ENCODE measurements around the gene USP48. TPM values are rescaled to one million over a fixed set of nuclear protein-coding genes. Genes with fewer than 3 reads are reported as not detected.
"Not testable (repeated sequence)": the region's sequence is repeated elsewhere in the genome, so short reads cannot be mapped to it uniquely, and the experiment has no call there.

USP48 gene
- total RNA-seq, 3 donors from 2014 or later = 39.1 to 70.6 (median 52.2) TPM

DNA sequence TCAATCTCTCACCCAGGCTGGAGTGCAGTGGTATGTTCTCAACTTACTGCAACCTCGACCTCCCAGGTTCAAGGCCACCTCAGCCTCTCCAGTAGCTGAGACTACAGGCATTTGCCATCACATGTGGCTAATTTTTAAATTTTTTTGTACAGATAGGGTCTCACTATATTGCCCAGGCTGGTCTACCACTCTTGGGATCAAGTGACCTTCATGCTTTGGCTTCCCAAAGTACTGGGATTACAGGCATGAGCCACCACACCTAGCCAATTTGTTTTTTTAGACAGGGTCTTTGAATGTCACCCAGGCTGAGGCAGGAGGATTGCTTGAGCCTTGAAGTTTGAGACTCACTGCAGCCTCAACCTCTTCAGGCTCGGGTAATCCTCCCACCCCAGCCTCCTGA, 10.2 kb upstream of the USP48 start:
- intact Hi-C loops (cut with DNase I, micrococcal nuclease) = no loop called here
- no peak for DNase-seq
- Histone ChIP-seq H3K4me3 (no peak overlapping the region), H3K4me1 (ENCODE audit: low read depth) (no peaks in the 10 kb centered on the region), H3K9me3 (no peaks in the 10 kb centered on the region), H3K36me3 (ENCODE audit: low read depth) (no peaks in the 10 kb centered on the region)
- ATAC-seq = no peak
- TF ChIP-seq, protein P1, sequence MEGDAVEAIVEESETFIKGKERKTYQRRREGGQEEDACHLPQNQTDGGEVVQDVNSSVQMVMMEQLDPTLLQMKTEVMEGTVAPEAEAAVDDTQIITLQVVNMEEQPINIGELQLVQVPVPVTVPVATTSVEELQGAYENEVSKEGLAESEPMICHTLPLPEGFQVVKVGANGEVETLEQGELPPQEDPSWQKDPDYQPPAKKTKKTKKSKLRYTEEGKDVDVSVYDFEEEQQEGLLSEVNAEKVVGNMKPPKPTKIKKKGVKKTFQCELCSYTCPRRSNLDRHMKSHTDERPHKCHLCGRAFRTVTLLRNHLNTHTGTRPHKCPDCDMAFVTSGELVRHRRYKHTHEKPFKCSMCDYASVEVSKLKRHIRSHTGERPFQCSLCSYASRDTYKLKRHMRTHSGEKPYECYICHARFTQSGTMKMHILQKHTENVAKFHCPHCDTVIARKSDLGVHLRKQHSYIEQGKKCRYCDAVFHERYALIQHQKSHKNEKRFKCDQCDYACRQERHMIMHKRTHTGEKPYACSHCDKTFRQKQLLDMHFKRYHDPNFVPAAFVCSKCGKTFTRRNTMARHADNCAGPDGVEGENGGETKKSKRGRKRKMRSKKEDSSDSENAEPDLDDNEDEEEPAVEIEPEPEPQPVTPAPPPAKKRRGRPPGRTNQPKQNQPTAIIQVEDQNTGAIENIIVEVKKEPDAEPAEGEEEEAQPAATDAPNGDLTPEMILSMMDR (IDR thresholded peaks at IDR 0.05) = no peak

DNA sequence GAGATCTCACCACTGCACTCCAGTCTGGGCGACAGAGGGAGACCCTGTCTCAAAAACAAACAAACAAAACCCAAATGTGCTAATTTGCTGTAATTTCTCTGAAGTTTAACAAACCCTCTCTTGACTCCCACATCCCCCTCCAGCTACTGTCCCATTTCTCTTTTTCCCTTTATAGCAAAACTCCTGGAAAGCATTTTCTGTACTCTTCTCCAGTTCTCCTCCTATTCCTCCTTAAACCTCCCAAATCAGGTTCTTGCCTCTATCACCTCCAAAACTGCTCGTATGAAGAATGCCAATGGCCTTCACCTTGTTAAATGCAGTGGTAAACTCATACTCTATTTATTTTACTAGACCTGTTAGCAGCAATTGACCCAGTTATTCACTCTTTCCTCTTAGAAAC, 3.7 kb upstream of the USP48 start:
- no peak for DNase-seq
- intact Hi-C loops (cut with DNase I, micrococcal nuclease) = no loop called here
- no peak overlapping the region for H3K4me3 ChIP-seq
- no peak for ATAC-seq
- no peaks in the 10 kb centered on the region for H3K4me1 ChIP-seq (ENCODE audit: low read depth)
- H3K36me3 ChIP-seq (ENCODE audit: low read depth) = no peaks in the 10 kb centered on the region
- no peaks in the 10 kb centered on the region for H3K9me3 ChIP-seq
- TF ChIP-seq, protein P1 (IDR thresholded peaks at IDR 0.05) = no peak

DNA sequence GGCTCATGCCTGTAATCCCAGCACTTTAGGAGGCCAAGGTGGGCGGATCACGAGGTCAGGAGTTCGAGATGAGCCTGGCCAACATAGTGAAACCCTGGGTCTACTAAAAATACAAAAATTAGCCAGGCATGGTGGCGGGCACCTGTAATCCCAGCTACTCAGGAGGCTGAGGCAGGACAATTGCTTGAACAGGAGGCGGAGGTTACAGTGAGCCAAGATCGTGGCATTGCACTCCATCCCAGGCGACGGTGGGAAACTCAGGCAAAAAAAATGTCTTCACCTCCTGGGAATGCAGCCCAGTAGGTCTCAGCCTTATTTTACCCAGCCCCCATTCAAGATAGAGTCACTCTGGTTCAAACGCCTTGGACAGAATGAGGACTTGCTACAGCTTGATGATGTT, 2.8 kb upstream of the USP48 start:
- H3K9me3 ChIP-seq; DNase-seq; intact Hi-C loops (cut with DNase I, micrococcal nuclease); H3K4me1 ChIP-seq (ENCODE audit: low read depth); H3K4me3 ChIP-seq; ATAC-seq; H3K36me3 ChIP-seq (ENCODE audit: low read depth): not testable (repeated sequence)

DNA sequence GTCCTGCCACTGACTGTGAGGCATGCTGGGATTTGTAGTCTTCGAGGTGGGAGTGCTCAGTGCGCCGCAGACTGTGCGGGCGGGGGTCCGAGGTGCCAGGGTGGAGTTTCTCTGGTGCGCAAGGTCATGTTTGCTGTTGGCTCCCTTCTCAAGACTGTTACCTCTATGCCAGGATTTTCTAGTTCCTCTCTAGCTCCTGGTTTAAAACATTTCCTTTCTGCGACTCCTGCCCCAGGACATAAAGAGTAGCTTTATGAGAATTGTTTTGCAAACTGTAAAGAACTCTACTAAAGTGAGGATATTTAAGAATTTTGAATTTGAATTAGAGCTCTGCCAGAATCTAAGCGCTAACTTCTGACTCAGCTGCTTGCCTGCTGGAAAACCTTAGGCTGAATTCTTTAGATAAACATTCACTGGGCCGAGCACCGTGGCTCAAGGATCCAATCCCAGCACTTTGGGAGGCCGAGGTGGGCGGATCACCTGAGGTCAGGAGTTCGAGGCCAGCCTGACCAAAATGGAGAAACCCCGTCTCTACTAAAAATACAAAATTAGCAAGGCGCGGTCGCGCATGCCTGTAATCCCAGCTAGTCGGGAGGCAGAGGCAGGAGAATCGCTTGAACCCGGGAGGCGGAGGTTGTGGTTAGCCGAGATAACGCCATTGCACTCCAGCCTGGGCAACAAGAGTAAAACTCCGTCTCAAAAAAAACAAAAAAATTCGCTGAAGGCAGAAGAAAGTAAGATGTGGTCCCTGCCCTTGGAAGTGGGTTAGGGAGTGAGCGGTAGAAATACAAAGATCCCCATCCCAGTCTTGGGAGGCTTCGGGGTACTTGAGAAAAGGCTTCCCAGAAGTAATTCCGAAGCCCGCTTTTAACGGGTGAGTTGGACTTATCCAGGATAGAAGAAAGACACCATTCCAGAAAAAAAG, 992 bp upstream of the USP48 start:
- intact Hi-C loops (cut with DNase I, micrococcal nuclease) = no loop called here
- Histone ChIP-seq H3K4me1 (ENCODE audit: low read depth) (peaks cover 13% of the 10 kb centered on the region), H3K4me3 (peak overlapping the region; percentile 90), H3K36me3 (ENCODE audit: low read depth) (no peaks in the 10 kb centered on the region), H3K9me3 (no peaks in the 10 kb centered on the region)
- ATAC-seq (no peak), DNase-seq (peak in 2 of 3 donors; percentile 32 to 56)
- TF ChIP-seq, protein P1 (IDR thresholded peaks at IDR 0.05) = no peak

DNA sequence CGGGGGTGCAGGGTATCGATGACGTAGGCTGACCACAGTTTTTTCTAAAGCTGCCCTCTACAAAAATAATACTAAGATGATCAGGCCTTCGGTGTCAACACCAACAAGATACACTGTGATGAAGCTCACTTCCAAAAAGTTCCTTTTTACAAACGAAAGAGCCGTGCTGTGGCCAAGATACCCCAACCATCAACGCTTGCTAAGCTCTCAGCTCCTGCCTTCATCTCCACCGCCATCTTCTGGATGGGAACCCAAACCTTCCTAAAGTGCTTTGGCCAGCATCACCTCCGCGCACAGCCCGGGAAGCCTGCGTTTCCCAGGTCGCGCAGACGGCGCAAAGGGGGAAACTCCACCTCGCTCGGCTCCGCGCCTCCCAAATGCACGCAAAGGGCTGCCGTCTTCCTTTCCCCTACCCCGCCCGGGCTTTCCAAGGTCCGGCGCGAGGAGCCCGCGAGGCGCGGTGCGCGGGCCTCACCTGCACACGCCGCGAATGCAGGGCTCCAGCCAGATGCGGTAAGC, 541 bp downstream of the USP48 start:
- Histone ChIP-seq H3K4me1 (ENCODE audit: low read depth) (peaks cover 13% of the 10 kb centered on the region), H3K36me3 (ENCODE audit: low read depth) (no peaks in the 10 kb centered on the region), H3K9me3 (no peaks in the 10 kb centered on the region), H3K4me3 (peak overlapping the region; percentile 90)
- peak; percentile 48 for ATAC-seq
- intact Hi-C loops (cut with DNase I, micrococcal nuclease) = no loop called here
- TF ChIP-seq, protein P1 (IDR thresholded peaks at IDR 0.05) = no peak
- DNase-seq = peak in 1 of 3 donors; percentile 65

DNA sequence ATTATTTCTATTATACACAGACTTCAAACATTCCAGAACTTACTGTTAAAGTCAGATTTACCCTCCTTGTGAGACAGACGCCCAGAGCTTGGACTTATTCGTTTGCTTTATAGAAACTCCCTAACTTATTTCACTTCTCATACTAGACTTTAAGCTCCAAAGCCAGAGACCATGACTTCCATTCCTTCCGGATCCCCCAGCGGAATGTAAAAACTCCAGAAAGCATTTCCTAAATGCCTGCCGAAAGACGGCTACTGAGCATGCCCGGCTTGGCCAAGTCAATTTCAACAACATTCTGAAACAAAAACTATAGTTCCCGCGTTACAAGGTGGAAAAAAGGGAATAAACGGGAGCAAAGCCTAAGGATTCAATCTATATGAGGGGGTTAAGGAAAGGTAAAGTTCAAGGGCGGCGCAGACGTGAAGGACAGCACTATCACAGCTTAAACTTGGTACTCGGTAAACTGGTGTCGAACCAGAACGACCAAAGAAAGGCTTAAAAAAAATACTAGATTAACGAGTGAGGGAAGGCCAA, 1.1 kb downstream of the USP48 start:
- DNase-seq = peak in 1 of 3 donors; percentile 38
- TF ChIP-seq, protein P1 (IDR thresholded peaks at IDR 0.05) = no peak
- Histone ChIP-seq H3K36me3 (ENCODE audit: low read depth) (no peaks in the 10 kb centered on the region), H3K9me3 (no peaks in the 10 kb centered on the region), H3K4me3 (peak overlapping the region; percentile 90), H3K4me1 (ENCODE audit: low read depth) (peaks cover 13% of the 10 kb centered on the region)
- intact Hi-C loops (cut with DNase I, micrococcal nuclease) = no loop called here
- peak; percentile 0 for ATAC-seq
